HL-60 (cell line): ENCODE measurements around the gene FLACC1.

ENCODE experiments used
- DNase-seq, 2 experiments: peaks; one replicate each; pipeline ENCODE4 v3.0.0-alpha.2; 2010 to 2020; ENCODE audit warnings: low read depth in 1 of 2, low spot score in 1 of 2
- H3K27ac ChIP-seq: fragments of 250-450 bp; sonication (Bioruptor Pico); replicated peaks from 2 replicates; pipeline ENCODE4 v1.5.1; 2020; ENCODE audit warnings: mild to moderate bottlenecking, moderate library complexity
- H3K27me3 ChIP-seq: fragments of 250-450 bp; sonication (Bioruptor Pico); 2 replicates; pipeline ENCODE4 v1.5.1; 2021; ENCODE audit warnings: mild to moderate bottlenecking, moderate library complexity; ENCODE audit not compliant: insufficient read depth, poor library complexity, severe bottlenecking
- H3K4me3 ChIP-seq: replicated peaks from 2 replicates; pipeline ENCODE4 v1.5.1; 2011; ENCODE audit warnings: mild to moderate bottlenecking, control low read depth, low read length; ENCODE audit not compliant: insufficient read depth
- GABPA ChIP-seq: IDR thresholded peaks from 2 replicates; pipeline ENCODE4 v1.6.1; 2012; ENCODE audit warnings: low read depth
- POLR2AphosphoS5 ChIP-seq: IDR thresholded peaks from 2 replicates; pipeline ENCODE4 v1.6.1; 2012; ENCODE audit warnings: low read depth
- SPI1 ChIP-seq: IDR thresholded peaks from 2 replicates; pipeline ENCODE4 v1.6.1; 2012; ENCODE audit warnings: low read depth, mild to moderate bottlenecking, borderline replicate concordance
- TF ChIP-seq, protein P1 (sequence below): IDR thresholded peaks from one replicate; pipeline ENCODE4 v1.5.1; 2011; ENCODE audit warnings: low read length, control low read depth, inconsistent platforms; ENCODE audit not compliant: insufficient read depth
- TF ChIP-seq, protein P2 (sequence below): IDR thresholded peaks from 2 replicates; pipeline ENCODE4 v1.6.1; 2012; ENCODE audit warnings: low read depth; ENCODE audit not compliant: insufficient replicate concordance

FLACC1 gene

DNA sequence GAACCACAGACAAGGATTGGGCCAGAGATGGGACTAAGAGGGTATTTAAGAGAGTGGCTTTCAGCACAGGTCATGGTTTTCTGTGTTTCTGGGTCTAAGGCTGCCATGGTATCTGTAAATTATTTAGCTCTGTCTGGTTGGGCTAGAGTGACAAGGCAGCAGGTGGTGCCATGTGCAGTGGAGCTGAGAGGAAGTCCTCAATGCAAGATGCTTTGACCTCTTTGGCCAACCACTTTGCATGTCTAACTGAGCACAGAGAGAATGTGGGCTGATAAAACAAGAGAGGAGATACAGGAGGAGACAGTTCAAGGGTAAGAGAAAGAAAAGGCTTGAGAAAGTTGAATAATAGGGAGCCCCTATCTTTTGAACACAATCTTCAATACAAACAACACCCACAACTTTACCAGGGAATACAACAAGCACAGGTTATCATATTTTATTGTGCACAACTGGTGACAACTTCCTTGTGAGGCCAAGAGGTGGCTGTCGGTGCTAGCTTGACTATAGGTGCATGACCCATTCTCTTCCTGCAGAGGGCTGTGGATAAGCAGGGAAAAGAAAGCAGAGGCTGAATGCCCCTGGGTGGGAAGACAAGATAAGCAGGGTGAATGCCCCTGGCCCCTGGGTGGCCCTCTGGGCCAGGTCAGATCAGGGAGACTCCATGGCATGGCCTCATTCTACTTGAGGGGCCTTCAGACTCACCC is 12.3 kb downstream of the FLACC1 start:
- Histone ChIP-seq H3K4me3 (no peak overlapping the region), H3K27me3 (no peaks in the 10 kb centered on the region), H3K27ac (no peak overlapping the region)
- no peak for DNase-seq
- TF ChIP-seq, protein P1, sequence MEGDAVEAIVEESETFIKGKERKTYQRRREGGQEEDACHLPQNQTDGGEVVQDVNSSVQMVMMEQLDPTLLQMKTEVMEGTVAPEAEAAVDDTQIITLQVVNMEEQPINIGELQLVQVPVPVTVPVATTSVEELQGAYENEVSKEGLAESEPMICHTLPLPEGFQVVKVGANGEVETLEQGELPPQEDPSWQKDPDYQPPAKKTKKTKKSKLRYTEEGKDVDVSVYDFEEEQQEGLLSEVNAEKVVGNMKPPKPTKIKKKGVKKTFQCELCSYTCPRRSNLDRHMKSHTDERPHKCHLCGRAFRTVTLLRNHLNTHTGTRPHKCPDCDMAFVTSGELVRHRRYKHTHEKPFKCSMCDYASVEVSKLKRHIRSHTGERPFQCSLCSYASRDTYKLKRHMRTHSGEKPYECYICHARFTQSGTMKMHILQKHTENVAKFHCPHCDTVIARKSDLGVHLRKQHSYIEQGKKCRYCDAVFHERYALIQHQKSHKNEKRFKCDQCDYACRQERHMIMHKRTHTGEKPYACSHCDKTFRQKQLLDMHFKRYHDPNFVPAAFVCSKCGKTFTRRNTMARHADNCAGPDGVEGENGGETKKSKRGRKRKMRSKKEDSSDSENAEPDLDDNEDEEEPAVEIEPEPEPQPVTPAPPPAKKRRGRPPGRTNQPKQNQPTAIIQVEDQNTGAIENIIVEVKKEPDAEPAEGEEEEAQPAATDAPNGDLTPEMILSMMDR: no peak
- TF ChIP-seq POLR2AphosphoS5 (no peak), GABPA (no peak), SPI1 (no peak)
- TF ChIP-seq, protein P2, sequence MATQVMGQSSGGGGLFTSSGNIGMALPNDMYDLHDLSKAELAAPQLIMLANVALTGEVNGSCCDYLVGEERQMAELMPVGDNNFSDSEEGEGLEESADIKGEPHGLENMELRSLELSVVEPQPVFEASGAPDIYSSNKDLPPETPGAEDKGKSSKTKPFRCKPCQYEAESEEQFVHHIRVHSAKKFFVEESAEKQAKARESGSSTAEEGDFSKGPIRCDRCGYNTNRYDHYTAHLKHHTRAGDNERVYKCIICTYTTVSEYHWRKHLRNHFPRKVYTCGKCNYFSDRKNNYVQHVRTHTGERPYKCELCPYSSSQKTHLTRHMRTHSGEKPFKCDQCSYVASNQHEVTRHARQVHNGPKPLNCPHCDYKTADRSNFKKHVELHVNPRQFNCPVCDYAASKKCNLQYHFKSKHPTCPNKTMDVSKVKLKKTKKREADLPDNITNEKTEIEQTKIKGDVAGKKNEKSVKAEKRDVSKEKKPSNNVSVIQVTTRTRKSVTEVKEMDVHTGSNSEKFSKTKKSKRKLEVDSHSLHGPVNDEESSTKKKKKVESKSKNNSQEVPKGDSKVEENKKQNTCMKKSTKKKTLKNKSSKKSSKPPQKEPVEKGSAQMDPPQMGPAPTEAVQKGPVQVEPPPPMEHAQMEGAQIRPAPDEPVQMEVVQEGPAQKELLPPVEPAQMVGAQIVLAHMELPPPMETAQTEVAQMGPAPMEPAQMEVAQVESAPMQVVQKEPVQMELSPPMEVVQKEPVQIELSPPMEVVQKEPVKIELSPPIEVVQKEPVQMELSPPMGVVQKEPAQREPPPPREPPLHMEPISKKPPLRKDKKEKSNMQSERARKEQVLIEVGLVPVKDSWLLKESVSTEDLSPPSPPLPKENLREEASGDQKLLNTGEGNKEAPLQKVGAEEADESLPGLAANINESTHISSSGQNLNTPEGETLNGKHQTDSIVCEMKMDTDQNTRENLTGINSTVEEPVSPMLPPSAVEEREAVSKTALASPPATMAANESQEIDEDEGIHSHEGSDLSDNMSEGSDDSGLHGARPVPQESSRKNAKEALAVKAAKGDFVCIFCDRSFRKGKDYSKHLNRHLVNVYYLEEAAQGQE: no peak

DNA sequence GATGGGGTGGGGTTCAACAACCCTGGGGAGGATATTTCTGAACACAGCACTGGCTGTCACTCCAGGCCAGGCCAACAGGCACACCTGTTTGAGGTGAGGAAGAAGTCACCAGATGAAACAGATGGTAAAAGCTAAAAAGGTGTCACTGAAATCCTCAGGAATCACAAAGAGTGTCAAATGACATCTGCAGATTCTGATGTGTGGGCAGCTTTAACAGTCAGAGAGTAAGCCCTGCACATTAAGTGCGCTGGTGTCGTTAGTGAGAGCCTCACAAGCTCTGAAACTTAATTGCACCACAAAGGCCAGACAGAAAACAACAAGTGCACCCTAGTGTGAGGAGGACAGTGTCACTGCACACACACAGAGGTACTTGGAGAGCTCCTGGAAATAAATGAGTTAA is 13.6 kb downstream of the FLACC1 start:
- no peak for DNase-seq
- no peak overlapping the region for H3K27ac ChIP-seq
- H3K27me3 ChIP-seq: no peaks in the 10 kb centered on the region
- TF ChIP-seq SPI1 (no peak), POLR2AphosphoS5 (no peak)
- TF ChIP-seq, protein P1: no peak
- TF ChIP-seq, protein P2: no peak
- H3K4me3 ChIP-seq: no peak overlapping the region

DNA sequence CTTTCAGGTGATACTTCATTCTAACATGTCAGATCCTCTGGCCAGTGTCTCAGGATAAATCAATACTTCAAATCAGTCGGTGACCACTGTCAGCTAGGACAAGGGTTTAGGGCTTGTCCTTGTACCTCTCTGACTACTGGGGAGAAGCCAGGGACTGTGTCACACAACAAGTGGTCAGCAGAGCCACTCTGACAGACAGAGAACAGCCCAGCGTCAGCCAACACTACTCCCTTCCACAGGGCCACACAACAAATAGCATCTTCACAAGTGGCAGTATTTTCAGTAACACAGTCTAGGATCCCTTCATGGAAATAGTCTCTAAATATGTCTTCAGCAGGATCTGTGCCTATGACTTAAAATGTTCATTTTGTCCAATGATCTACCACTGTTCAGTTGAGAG is 14.2 kb downstream of the FLACC1 start:
- Histone ChIP-seq H3K27ac (no peak overlapping the region), H3K4me3 (no peak overlapping the region), H3K27me3 (no peaks in the 10 kb centered on the region)
- no peak for DNase-seq
- no peak for TF ChIP-seq GABPA
- TF ChIP-seq SPI1: no peak
- no peak for TF ChIP-seq POLR2AphosphoS5
- TF ChIP-seq, protein P2: no peak
- TF ChIP-seq, protein P1: no peak
